EL (cell line): ENCODE measurements around the gene FTH1.

Source experiments
- DNase-seq: peaks from one replicate; pipeline ENCODE4 v3.0.0-alpha.2; 2016

The FTH1 gene

DNA sequence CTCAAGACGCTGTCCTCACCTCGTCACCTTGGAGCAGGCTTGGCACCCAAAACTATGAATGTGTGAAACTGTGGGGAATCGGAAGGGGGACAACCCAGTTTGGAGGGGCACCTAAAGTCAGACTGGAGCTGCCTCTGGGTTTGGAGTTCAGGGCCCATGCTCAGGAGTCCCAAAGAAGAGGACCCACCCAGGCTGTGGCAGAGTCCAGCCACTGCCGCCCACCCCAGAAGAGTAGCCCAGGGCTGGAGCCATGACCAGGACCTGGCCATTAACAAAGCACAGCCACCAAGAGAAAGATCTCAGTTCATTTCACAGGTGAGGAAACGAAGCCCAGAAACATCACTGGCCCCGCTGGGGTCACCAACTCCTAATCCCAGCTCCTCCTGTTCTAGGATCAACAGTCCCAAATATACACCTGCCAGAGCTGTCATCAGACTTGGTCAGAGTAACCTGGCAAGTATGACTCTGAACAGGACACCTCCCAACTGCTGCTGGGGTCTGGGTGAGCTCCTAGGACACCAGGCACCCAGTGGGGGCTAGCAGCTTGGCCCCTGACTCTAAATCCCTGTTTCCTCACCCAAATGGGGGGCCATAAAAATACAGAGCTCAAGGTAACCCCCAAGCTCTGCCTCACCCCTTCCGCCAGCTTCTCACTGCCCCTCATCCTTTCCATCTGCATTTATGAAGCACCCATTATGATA is 52.8 kb downstream of the FTH1 start:
- no peak for DNase-seq
